GM12878 (cell line): ENCODE measurements around the gene CSF3R. TPM values are rescaled to one million over a fixed set of nuclear protein-coding genes. Genes with fewer than 3 reads are reported as not detected.

Experiments
- E4F1 ChIP-seq: fragments of 450-650 bp; IDR thresholded peaks from 2 replicates; pipeline ENCODE4 v1.6.1; 2018; ENCODE audit warnings: borderline replicate concordance, mild to moderate bottlenecking; ENCODE audit not compliant: partially characterized antibody
- EZH2 ChIP-seq: IDR thresholded peaks from 2 replicates; pipeline ENCODE4 v1.6.1; 2012; ENCODE audit warnings: low read depth, mild to moderate bottlenecking, control low read depth, inconsistent platforms, low read length, borderline replicate concordance; ENCODE audit not compliant: control insufficient read depth
- MEF2B ChIP-seq: fragments of 450-650 bp; IDR thresholded peaks from 2 replicates; pipeline ENCODE4 v1.6.1; 2018; ENCODE audit warnings: mild to moderate bottlenecking, moderate library complexity; ENCODE audit not compliant: partially characterized antibody, poor library complexity, severe bottlenecking
- POLR2AphosphoS2 ChIP-seq: IDR thresholded peaks from 2 replicates; pipeline ENCODE4 v1.6.1; 2011; ENCODE audit warnings: low read depth, mild to moderate bottlenecking, low read length, improper control_type of control experiment, moderate library complexity
- RELA ChIP-seq: fragments of 450-650 bp; IDR thresholded peaks from 2 replicates; pipeline ENCODE4 v1.8.0; 2014; ENCODE audit warnings: borderline replicate concordance; ENCODE audit not compliant: partially characterized antibody
- SKIL ChIP-seq: fragments of 450-650 bp; IDR thresholded peaks from 2 replicates; pipeline ENCODE4 v1.6.1; 2017; ENCODE audit warnings: mild to moderate bottlenecking, low read depth, inconsistent platforms; ENCODE audit not compliant: poor library complexity, severe bottlenecking
- USF2 ChIP-seq: IDR thresholded peaks from 2 replicates; pipeline ENCODE4 v1.6.1; 2011; ENCODE audit warnings: low read depth, low read length, improper control_type of control experiment, borderline replicate concordance
- polyA plus RNA-seq, 11 experiments: library from polyadenylated mRNA; depleted of rRNA in 4 of 11; unstranded in 6 of 11; stranded (reverse) in 5 of 11; fragments of >200 nt; fragmentation: Nextera tagmentation in 4 of 11; fragmentation: Illumina TruSeq in 1 of 11; extraction: Ambion mirVana in 4 of 11; extraction: Trizol in 1 of 11; gene quantifications; 1 replicate in 1 of 11; 2 replicates in 10 of 11; pipeline versions ENCODE4 v1.2.1 to v1.2.3, GENCODE V29; 2011 to 2016; ENCODE audit warnings: inconsistent platforms in 2 of 11, missing spikeins in 2 of 11, low read depth in 1 of 11
- total RNA-seq, 4 experiments: library from RNA; depleted of rRNA in 3 of 4; stranded (reverse); fragments of >200 nt in 3 of 4; fragmentation: Illumina TruSeq in 1 of 4; extraction: Trizol in 1 of 4; gene quantifications; 2 replicates each; pipeline versions ENCODE4 v1.2.1 to v1.2.3, GENCODE V29; 2013 to 2021

Gene CSF3R
- total and polyA plus RNA-seq, 10 of the 15 experiments (the other 5 are each of a cell fraction or from before 2014, with no cell fraction given), result 0.13 TPM; not detected in 9

- TF ChIP-seq POLR2AphosphoS2 (no peak), EZH2 (no peak), USF2 (no peak), RELA (no peak), E4F1 (no peak), SKIL (no peak), MEF2B (no peak)
Observed at GRCh38 chr1:36419140-36419539, 63.6 kb downstream of the CSF3R start (continued).
